Renal cortex interstitium (tissue), 3 donors: Measurements from ENCODE around the gene GNLY. TPM values are rescaled to one million over a fixed set of nuclear protein-coding genes. Genes with fewer than 3 reads are reported as not detected.

Experiments used
- polyA plus RNA-seq, 3 donors: library from polyadenylated mRNA; unstranded; fragments of 120-200 nt; gene quantifications; one replicate each; pipeline ENCODE4 v1.2.1, GENCODE V29; 2013; ENCODE audit not compliant: insufficient read length in 3 of 3

Gene GNLY
- polyA plus RNA-seq, 3 donors = 0.13 to 0.42 (median 0.27) TPM

Other genes with a start within 250 kb of the GNLY start
- gene MAT2A, start 155.2 kb upstream of the GNLY start, polyA plus RNA-seq = 100 to 1,000 TPM; 339 to 393 (median 381) TPM
- gene GGCX, start 132.9 kb upstream of the GNLY start, polyA plus RNA-seq = 10 to 100 TPM; 36.8 to 41.1 (median 37.0) TPM
- 10 to 100 TPM; 88.1 to 94.9 (median 88.3) TPM for gene VAMP8, start 116.8 kb upstream of the GNLY start, polyA plus RNA-seq
- gene VAMP5, start 109.9 kb upstream of the GNLY start, polyA plus RNA-seq = 10 to 100 TPM; 34.7 to 42.6 (median 38.1) TPM
- 100 to 1,000 TPM; 138 to 140 (median 140) TPM for gene RNF181, start 98.6 kb upstream of the GNLY start, polyA plus RNA-seq
- 10 to 100 TPM; 34.4 to 44.8 (median 41.6) TPM for gene TMEM150A, start 91.7 kb upstream of the GNLY start, polyA plus RNA-seq
- 10 to 100 TPM; 56.2 to 81.2 (median 61.1) TPM for gene C2orf68, start 82.3 kb upstream of the GNLY start, polyA plus RNA-seq
- 10 to 100 TPM; 62.3 to 74.7 (median 68.8) TPM for gene USP39, start 78.2 kb upstream of the GNLY start, polyA plus RNA-seq
- gene SFTPB, start 26.2 kb upstream of the GNLY start, polyA plus RNA-seq = under 1 TPM; 0.07 to 0.11 (median 0.08) TPM
- gene ATOH8, start 59.6 kb downstream of the GNLY start, polyA plus RNA-seq = 10 to 100 TPM; 10.3 to 16.0 (median 14.8) TPM
- 10 to 100 TPM in 2 of 3 donors, 1 to 10 TPM in 1; 9.1 to 12.3 (median 10.1) TPM for gene ST3GAL5, start 194.6 kb downstream of the GNLY start, polyA plus RNA-seq